HL-60 (cell line): ENCODE results near the gene VSIG1.

Experiments
- CTCF ChIP-seq: IDR thresholded peaks from one replicate; pipeline ENCODE4 v1.5.1; 2011; ENCODE audit warnings: low read length, control low read depth, inconsistent platforms; ENCODE audit not compliant: insufficient read depth
- GABPA ChIP-seq: IDR thresholded peaks from 2 replicates; pipeline ENCODE4 v1.6.1; 2012; ENCODE audit warnings: low read depth
- POLR2AphosphoS5 ChIP-seq: IDR thresholded peaks from 2 replicates; pipeline ENCODE4 v1.6.1; 2012; ENCODE audit warnings: low read depth
- REST ChIP-seq: IDR thresholded peaks from 2 replicates; pipeline ENCODE4 v1.6.1; 2012; ENCODE audit warnings: low read depth; ENCODE audit not compliant: insufficient replicate concordance
- SPI1 ChIP-seq: IDR thresholded peaks from 2 replicates; pipeline ENCODE4 v1.6.1; 2012; ENCODE audit warnings: low read depth, mild to moderate bottlenecking, borderline replicate concordance

GRCh38 chrX:108033890-108034289 is 11.0 kb upstream of the VSIG1 start:
- TF ChIP-seq CTCF (no peak), REST (no peak), POLR2AphosphoS5 (no peak), GABPA (no peak), SPI1 (no peak)
